PC-9 (cell line): Measurements from ENCODE around the gene KCNMB3. TPM values are rescaled to one million over a fixed set of nuclear protein-coding genes. Genes with fewer than 3 reads are reported as not detected.

Experiments
- Bru-seq: library from RNA; stranded (reverse); fragments of 400-500 nt; gene quantifications from one replicate; lab custom pipeline; 2021; lab: Mats Ljungman, UMichigan
- BruChase-seq, 2 experiments: library from RNA; stranded (reverse); fragments of 400-500 nt; gene quantifications; one replicate each; lab custom pipeline; 2021; lab: Mats Ljungman, UMichigan
- BruUV-seq: library from RNA; stranded (reverse); fragments of 400-500 nt; replicated peaks from 2 replicates; lab custom pipeline; 2021; lab: Mats Ljungman, UMichigan
- CTCF ChIA-PET: fragments of 300-600 bp; sonication (Branson Sonifier 250); formaldehyde crosslinking; loops from one replicate; lab custom pipeline; 2022; ENCODE audit warnings: antibody characterized with exemption; lab: Charles Lee
- POLR2A ChIA-PET: fragments of 300-600 bp; sonication (Branson Sonifier 250); formaldehyde crosslinking; loops from one replicate; lab custom pipeline; 2022; ENCODE audit warnings: antibody characterized with exemption; ENCODE audit not compliant: unreplicated experiment; lab: Charles Lee
- DNase-seq, 2 experiments: peaks; one replicate each; pipeline versions ENCODE4 v3.0.0 to v3.0.0-alpha.2; 2015 to 2022; ENCODE audit warnings: mixed read lengths in 1 of 2
- H2AFZ ChIP-seq: fragments of 200-600 bp; sonication (generic); 2 replicates; pipeline ENCODE4 v1.8.1; 2017; ENCODE audit warnings: antibody characterized with exemption
- H3F3A ChIP-seq: fragments of 200-600 bp; sonication (generic); 2 replicates; pipeline ENCODE4 v1.8.1; 2017; ENCODE audit warnings: antibody characterized with exemption, mild to moderate bottlenecking, low read depth; ENCODE audit not compliant: insufficient read depth
- H3K27ac ChIP-seq: fragments of 200-600 bp; sonication (generic); 2 replicates; pipeline ENCODE4 v1.6.1; 2016; ENCODE audit warnings: mixed run types
- H3K27me3 ChIP-seq: fragments of 200-600 bp; sonication (generic); 2 replicates; pipeline ENCODE4 v1.6.1; 2016; ENCODE audit warnings: low read depth, mixed run types; ENCODE audit not compliant: insufficient read depth
- H3K36me3 ChIP-seq: fragments of 200-600 bp; sonication (generic); 2 replicates; pipeline ENCODE4 v1.6.1; 2016; ENCODE audit warnings: low read depth, mixed run types
- H3K4me1 ChIP-seq: fragments of 200-600 bp; sonication (generic); replicated peaks from 2 replicates; pipeline ENCODE4 v1.6.1; 2016; ENCODE audit warnings: mixed run types; ENCODE audit not compliant: insufficient read depth
- H3K4me2 ChIP-seq: fragments of 200-600 bp; sonication (generic); 2 replicates; pipeline ENCODE4 v1.6.1; 2017; ENCODE audit warnings: mixed run types
- H3K4me3 ChIP-seq: fragments of 200-600 bp; sonication (generic); 2 replicates; pipeline ENCODE4 v1.6.1; 2016; ENCODE audit warnings: mixed run types
- H3K79me2 ChIP-seq: fragments of 200-600 bp; sonication (generic); 2 replicates; pipeline ENCODE4 v1.6.1; 2017; ENCODE audit warnings: low read depth, mixed run types
- H3K9me2 ChIP-seq: fragments of 200-600 bp; sonication (generic); 2 replicates; pipeline ENCODE4 v1.8.1; 2017; ENCODE audit warnings: mild to moderate bottlenecking; ENCODE audit not compliant: insufficient read depth
- H3K9me3 ChIP-seq: fragments of 200-600 bp; sonication (generic); 2 replicates; pipeline ENCODE4 v1.8.1; 2016; ENCODE audit warnings: low read depth; ENCODE audit not compliant: insufficient read depth
- H4K20me1 ChIP-seq: fragments of 200-600 bp; sonication (generic); 2 replicates; pipeline ENCODE4 v1.8.1; 2017; ENCODE audit not compliant: insufficient read depth
- EZH2 ChIP-seq: fragments of 200-600 bp; sonication (generic); IDR thresholded peaks from 2 replicates; pipeline ENCODE4 v1.8.0; 2017; ENCODE audit warnings: antibody characterized with exemption, low read depth
- intact Hi-C: fragments of 100-400 bp; cut with micrococcal nuclease; formaldehyde crosslinking; loops from one replicate; pipeline ENCODE4 v1.10.0; 2022; ENCODE audit not compliant: unreplicated experiment
- long read RNA-seq: library from polyadenylated mRNA; stranded (forward); transcript quantifications from one replicate; pipeline ENCODE4 v2.0.0, GENCODE V29; 2022
- total RNA-seq: library from RNA; stranded (reverse); gene quantifications from 2 replicates; pipeline ENCODE4 v1.2.3, GENCODE V29; 2021
- TF ChIP-seq, protein P1 (sequence below): fragments of 200-600 bp; sonication (generic); conservative IDR thresholded peaks from 2 replicates; pipeline ENCODE4 v1.6.1; 2017; ENCODE audit warnings: mixed run types, antibody characterized with exemption, mild to moderate bottlenecking, moderate library complexity

KCNMB3 gene, protein sequence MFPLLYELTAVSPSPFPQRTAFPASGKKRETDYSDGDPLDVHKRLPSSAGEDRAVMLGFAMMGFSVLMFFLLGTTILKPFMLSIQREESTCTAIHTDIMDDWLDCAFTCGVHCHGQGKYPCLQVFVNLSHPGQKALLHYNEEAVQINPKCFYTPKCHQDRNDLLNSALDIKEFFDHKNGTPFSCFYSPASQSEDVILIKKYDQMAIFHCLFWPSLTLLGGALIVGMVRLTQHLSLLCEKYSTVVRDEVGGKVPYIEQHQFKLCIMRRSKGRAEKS
- total RNA-seq = 7.4 and 8.9 TPM in 2 replicates
- Bru-seq, nascent RNA = percentile 78 among the genes with signal in this experiment
- BruChase-seq, experiment 1, labeled RNA remaining after a 2-hour chase = percentile 76 among the genes with signal in this experiment
- BruChase-seq, experiment 2, labeled RNA remaining after a 6-hour chase = percentile 53 among the genes with signal in this experiment
- long read RNA-seq, full-length matches to known transcripts = 2 of 8 reads
- long read RNA-seq, partial matches to known transcripts = 3 of 8 reads
- long read RNA-seq, other reads (novel, unspliced or antisense) = 3 of 8 reads

DNA sequence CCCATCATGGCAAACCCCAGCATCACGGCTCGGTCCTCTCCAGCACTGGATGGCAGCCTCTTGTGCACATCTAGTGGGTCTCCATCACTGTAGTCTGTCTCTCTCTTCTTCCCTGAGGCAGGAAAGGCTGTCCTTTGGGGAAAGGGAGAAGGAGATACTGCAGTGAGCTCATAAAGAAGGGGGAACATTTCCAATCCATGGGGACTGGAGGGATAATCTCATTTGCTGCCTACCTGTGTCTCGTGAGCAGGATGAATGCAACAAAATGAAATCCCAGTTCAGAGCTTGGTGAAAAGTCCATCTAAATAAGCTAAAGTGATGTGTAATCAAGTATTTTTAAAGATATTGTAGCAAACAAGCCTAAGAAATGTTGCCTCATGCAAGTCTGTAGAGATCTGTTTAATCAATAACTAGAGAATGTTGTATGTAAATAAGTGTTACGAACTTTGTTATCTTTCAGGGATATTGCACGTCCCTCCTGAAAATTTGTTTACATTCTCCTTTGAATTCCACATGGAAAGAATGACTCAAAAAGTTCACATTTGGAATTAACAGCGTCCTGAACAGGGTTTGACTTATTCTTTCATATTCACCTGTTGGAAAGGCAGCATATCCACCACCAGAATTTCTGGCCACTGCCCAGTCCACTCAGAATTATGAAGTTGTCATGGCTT lies at the start of gene KCNMB3:
TSS of gene KCNMB3 (minus strand) at position 312 of the 674 bp plus-strand sequence. CDS start at position 188, 124 bp downstream.
- H3K9me2 ChIP-seq = no peaks in the 10 kb centered on the region
- H3K4me1 ChIP-seq = no peaks in the 10 kb centered on the region
- no peaks in the 10 kb centered on the region for H4K20me1 ChIP-seq
- no peaks in the 10 kb centered on the region for H3K27me3 ChIP-seq
- no peaks in the 10 kb centered on the region for H3K36me3 ChIP-seq
- no peaks in the 10 kb centered on the region for H3K79me2 ChIP-seq
- ChIA-PET CTCF (no interaction called here), POLR2A (no interaction called here)
- no peak for DNase-seq
- H3K4me2 ChIP-seq = no peak within 1 kb of the TSS
- no peak within 1 kb of the TSS for H3K4me3 ChIP-seq
- TF ChIP-seq, protein P1, sequence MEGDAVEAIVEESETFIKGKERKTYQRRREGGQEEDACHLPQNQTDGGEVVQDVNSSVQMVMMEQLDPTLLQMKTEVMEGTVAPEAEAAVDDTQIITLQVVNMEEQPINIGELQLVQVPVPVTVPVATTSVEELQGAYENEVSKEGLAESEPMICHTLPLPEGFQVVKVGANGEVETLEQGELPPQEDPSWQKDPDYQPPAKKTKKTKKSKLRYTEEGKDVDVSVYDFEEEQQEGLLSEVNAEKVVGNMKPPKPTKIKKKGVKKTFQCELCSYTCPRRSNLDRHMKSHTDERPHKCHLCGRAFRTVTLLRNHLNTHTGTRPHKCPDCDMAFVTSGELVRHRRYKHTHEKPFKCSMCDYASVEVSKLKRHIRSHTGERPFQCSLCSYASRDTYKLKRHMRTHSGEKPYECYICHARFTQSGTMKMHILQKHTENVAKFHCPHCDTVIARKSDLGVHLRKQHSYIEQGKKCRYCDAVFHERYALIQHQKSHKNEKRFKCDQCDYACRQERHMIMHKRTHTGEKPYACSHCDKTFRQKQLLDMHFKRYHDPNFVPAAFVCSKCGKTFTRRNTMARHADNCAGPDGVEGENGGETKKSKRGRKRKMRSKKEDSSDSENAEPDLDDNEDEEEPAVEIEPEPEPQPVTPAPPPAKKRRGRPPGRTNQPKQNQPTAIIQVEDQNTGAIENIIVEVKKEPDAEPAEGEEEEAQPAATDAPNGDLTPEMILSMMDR = no peak
- TF ChIP-seq EZH2 = no peak
- no peaks in the 10 kb centered on the region for H3K9me3 ChIP-seq
- BruUV-seq = no TSS peak
- H3K27ac ChIP-seq = no peak within 1 kb of the TSS
- H2AFZ ChIP-seq = no peak within 1 kb of the TSS
- intact Hi-C loops = loop anchor here (10.0 kb wide), 1 partner anchor 304 kb away; no protein-coding TSS in a partner anchor
- no peaks in the 10 kb centered on the region for H3F3A ChIP-seq

DNA sequence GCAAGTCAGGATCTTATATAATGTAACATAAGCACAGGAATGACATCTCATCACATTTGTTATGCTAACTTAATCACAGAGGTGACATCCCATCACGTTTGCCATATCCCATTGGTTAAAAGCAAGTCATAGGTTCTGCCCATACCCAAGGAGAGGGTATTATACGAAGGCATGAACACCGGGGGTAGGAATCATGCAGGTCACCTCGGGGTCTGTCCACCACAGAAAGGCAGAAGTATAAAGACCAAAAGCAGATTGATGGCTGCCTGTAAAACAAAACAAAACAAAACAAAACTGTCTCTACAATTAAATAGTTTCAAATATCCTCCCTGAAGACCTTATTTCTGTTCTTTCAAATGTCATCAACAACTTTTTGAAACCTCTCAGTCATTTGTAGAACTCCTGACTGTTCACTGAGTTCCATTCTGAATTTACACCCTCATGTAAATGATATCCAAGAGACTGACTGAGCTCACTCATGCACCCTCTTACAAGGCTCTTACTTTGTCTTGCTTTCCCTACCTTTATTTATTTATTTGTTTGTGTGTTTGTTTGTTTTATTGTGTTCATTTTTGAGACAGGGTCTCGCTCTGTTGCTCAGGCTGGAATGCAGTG lies 49.2 kb upstream of the KCNMB3 start:
- ChIA-PET CTCF (no interaction called here), POLR2A (no interaction called here)
- Histone ChIP-seq H3K4me2 (no peak overlapping the region), H4K20me1 (no peaks in the 10 kb centered on the region), H2AFZ (peak overlapping the region; percentile 14), H3K27ac (no peak overlapping the region), H3K27me3 (no peaks in the 10 kb centered on the region), H3F3A (no peaks in the 10 kb centered on the region), H3K36me3 (no peaks in the 10 kb centered on the region), H3K4me3 (no peak overlapping the region), H3K4me1 (no peaks in the 10 kb centered on the region), H3K9me3 (no peaks in the 10 kb centered on the region), H3K9me2 (no peaks in the 10 kb centered on the region), H3K79me2 (no peaks in the 10 kb centered on the region)
- no TSS peak for BruUV-seq
- intact Hi-C loops = no loop called here
- no peak for DNase-seq
- TF ChIP-seq, protein P1 = no peak
- TF ChIP-seq EZH2 = no peak

DNA sequence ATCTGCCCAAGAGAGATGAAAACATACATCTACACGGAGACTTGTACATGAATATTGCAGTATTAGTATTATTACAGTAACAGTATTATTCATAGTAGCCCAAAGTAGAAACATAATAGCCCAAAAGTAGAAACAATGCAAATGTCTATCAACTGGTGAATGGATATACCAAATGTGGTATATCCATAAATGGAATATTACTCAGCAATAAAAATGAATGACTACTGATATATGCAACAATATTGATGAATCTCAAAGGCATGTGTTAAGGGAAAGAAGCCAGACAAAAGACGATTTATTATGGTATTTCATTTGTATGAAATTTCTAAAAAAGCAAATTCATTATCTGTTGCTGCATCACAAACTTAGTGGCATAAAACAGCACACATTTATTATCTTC lies 48.4 kb upstream of the KCNMB3 start:
- POLR2A ChIA-PET = no interaction called here
- no TSS peak for BruUV-seq
- intact Hi-C loops = no loop called here
- Histone ChIP-seq H3K4me1 (no peaks in the 10 kb centered on the region), H4K20me1 (no peaks in the 10 kb centered on the region), H3F3A (no peaks in the 10 kb centered on the region), H3K27ac (no peak overlapping the region), H3K9me3 (no peaks in the 10 kb centered on the region), H3K36me3 (no peaks in the 10 kb centered on the region), H3K4me3 (no peak overlapping the region), H3K4me2 (no peak overlapping the region), H3K9me2 (no peaks in the 10 kb centered on the region), H3K27me3 (no peaks in the 10 kb centered on the region), H2AFZ (no peak overlapping the region), H3K79me2 (no peaks in the 10 kb centered on the region)
- CTCF ChIA-PET = no interaction called here
- TF ChIP-seq, protein P1 = no peak
- TF ChIP-seq EZH2 = no peak
- DNase-seq = no peak
